Breast epithelium (tissue), 4 donors: ENCODE data around the gene DACT3. TPM values are rescaled to one million over a fixed set of nuclear protein-coding genes. Genes with fewer than 3 reads are reported as not detected.

Source experiments
- DNase-seq, 2 donors: peaks; one replicate each; pipeline ENCODE4 v3.0.0-alpha.2; 2019; ENCODE audit warnings: low spot score in 2 of 2
- H3K27ac ChIP-seq, 2 donors: fragments of 200-600 bp; sonication (generic) in 1 of 2; one replicate each; pipeline ENCODE4 v1.5.1; 2016 to 2019; ENCODE audit warnings: mild to moderate bottlenecking in 1 of 2
- H3K27me3 ChIP-seq, 2 donors: fragments of 200-600 bp; sonication (generic) in 1 of 2; one replicate each; pipeline versions ENCODE4 v1.5.1 to v1.6.0; 2017 to 2019; ENCODE audit warnings: control low read depth in 1 of 2, mild to moderate bottlenecking in 1 of 2
- H3K36me3 ChIP-seq: fragments of 200-600 bp; one replicate; pipeline ENCODE4 v1.5.1; 2019
- H3K4me1 ChIP-seq, 2 donors: fragments of 200-600 bp; sonication (generic); one replicate each; pipeline ENCODE4 v1.5.1; 2016 to 2019; ENCODE audit warnings: control low read depth in 1 of 2
- H3K4me3 ChIP-seq, 3 donors: fragments of 200-600 bp; sonication (generic); 1 replicate in 2 of 3; 2 replicates in 1 of 3; pipeline ENCODE4 v1.5.1; 2016 to 2019; ENCODE audit warnings: mild to moderate bottlenecking in 3 of 3, moderate library complexity in 2 of 3
- H3K9me3 ChIP-seq, 2 donors: fragments of 200-600 bp; sonication (generic) in 1 of 2; one replicate each; pipeline ENCODE4 v1.5.1; 2016 to 2019; ENCODE audit warnings: control low read depth in 1 of 2
- CTCF ChIP-seq, 3 donors: fragments of 450-650 bp; IDR thresholded peaks; one replicate each; pipeline ENCODE4 v1.5.1; 2016 to 2017; ENCODE audit warnings: antibody characterized with exemption in 3 of 3, mild to moderate bottlenecking in 3 of 3, moderate library complexity in 3 of 3
- POLR2A ChIP-seq: fragments of 450-650 bp; IDR thresholded peaks from one replicate; pipeline ENCODE4 v1.6.1; 2016; ENCODE audit warnings: antibody characterized with exemption, mild to moderate bottlenecking, moderate library complexity
- POLR2AphosphoS5 ChIP-seq, 3 donors: sonication (generic); formaldehyde crosslinking; IDR thresholded peaks; one replicate each; pipeline ENCODE4 v1.6.1; 2017; ENCODE audit warnings: antibody characterized with exemption in 3 of 3
- intact Hi-C: fragments of 100-400 bp; cut with DNase I; formaldehyde crosslinking; loops from one replicate; pipeline ENCODE4 v1.15.1; 2023; ENCODE audit warnings: low total_unique reads
- total RNA-seq, 3 donors: library from RNA; depleted of rRNA; stranded (reverse); fragments of >200 nt; gene quantifications; one replicate each; pipeline ENCODE4 v1.1.0, GENCODE V29; 2016

The DACT3 gene
- total RNA-seq, 3 donors from 2014 or later = 0.48 to 3.9 (median 1.9) TPM

GRCh38 chr19:46626446-46626845 is 34.5 kb downstream of the DACT3 start:
- H3K36me3 ChIP-seq = no peaks in the 10 kb centered on the region
- DNase-seq = no peak
- TF ChIP-seq CTCF (IDR thresholded peaks at IDR 0.05) = no peak
- TF ChIP-seq POLR2AphosphoS5 (IDR thresholded peaks at IDR 0.05) = no peak
- TF ChIP-seq POLR2A = no peak
- no peaks in the 10 kb centered on the region for H3K9me3 ChIP-seq
- no peak overlapping the region for H3K4me3 ChIP-seq
- no peaks in the 10 kb centered on the region for H3K27me3 ChIP-seq
- peak overlapping the region in 1 of 2 donors; percentile 89 for H3K27ac ChIP-seq
- peaks cover under 1 to 4% of the 10 kb centered on the region in 2 donors for H3K4me1 ChIP-seq
- intact Hi-C loops = no loop called here

- Histone ChIP-seq H3K9me3 (no peaks in the 10 kb centered on the region), H3K36me3 (no peaks in the 10 kb centered on the region), H3K4me1 (peaks cover 0 to 10% of the 10 kb centered on the region in 2 donors), H3K4me3 (no peak overlapping the region), H3K27ac (peak overlapping the region; percentile 59 to 89), H3K27me3 (no peaks in the 10 kb centered on the region)
- no peak for DNase-seq
- intact Hi-C loops = no loop called here
- TF ChIP-seq POLR2AphosphoS5 (IDR thresholded peaks at IDR 0.05) = no peak
- TF ChIP-seq POLR2A = no peak
- TF ChIP-seq CTCF (IDR thresholded peaks at IDR 0.05) = no peak
Observed at GRCh38 chr19:46625731-46626130, 35.3 kb downstream of the DACT3 start.

- Histone ChIP-seq H3K9me3 (no peaks in the 10 kb centered on the region), H3K27ac (peak within 1 kb of the TSS; percentile 59 to 89), H3K4me3 (peak within 1 kb of the TSS in 2 of 3 donors; percentile 25 to 49), H3K4me1 (peaks cover under 1 to 7% of the 10 kb centered on the region in 2 donors), H3K36me3 (no peaks in the 10 kb centered on the region), H3K27me3 (no peaks in the 10 kb centered on the region)
- no peak for DNase-seq
- TF ChIP-seq CTCF (IDR thresholded peaks at IDR 0.05) (no peak), POLR2AphosphoS5 (IDR thresholded peaks at IDR 0.05) (peak in 1 of 3 donors; percentile 32), POLR2A (no peak)
- intact Hi-C loops = no loop called here
Observed at GRCh38 chr19:46624958-46625661, 35.9 kb downstream of the DACT3 start, which contains the start of gene PTGIR. Gene PTGIR (minus strand): TSS chr19:46625089. CDS start chr19:46624225, 864 bp downstream.

GRCh38 chr19:46623915-46624502 is 37.0 kb downstream of the DACT3 start:
- intact Hi-C loops = no loop called here
- Histone ChIP-seq H3K4me1 (peaks cover 5 to 7% of the 10 kb centered on the region in 2 donors), H3K4me3 (peak overlapping the region in 2 of 3 donors; percentile 25 to 49)

More at GRCh38 chr19:46623915-46624502, 37.0 kb downstream of the DACT3 start:
- TF ChIP-seq CTCF (IDR thresholded peaks at IDR 0.05) (no peak), POLR2AphosphoS5 (IDR thresholded peaks at IDR 0.05) (no peak), POLR2A (no peak)
- peak overlapping the region in 1 of 2 donors; percentile 89 for H3K27ac ChIP-seq
- DNase-seq = no peak
- H3K27me3 ChIP-seq = no peaks in the 10 kb centered on the region
- no peaks in the 10 kb centered on the region for H3K36me3 ChIP-seq
- H3K9me3 ChIP-seq = no peaks in the 10 kb centered on the region
